Measurements from ENCODE around the gene PNMA8C.

PNMA8C gene

GRCh38 chr19:46428239-46429135, at the start of gene PNMA8C:
Gene PNMA8C, minus strand, starts transcription at chr19:46428936. Its CDS starts 577 bp downstream, at chr19:46428359.
- TF ChIP-seq, protein P1, sequence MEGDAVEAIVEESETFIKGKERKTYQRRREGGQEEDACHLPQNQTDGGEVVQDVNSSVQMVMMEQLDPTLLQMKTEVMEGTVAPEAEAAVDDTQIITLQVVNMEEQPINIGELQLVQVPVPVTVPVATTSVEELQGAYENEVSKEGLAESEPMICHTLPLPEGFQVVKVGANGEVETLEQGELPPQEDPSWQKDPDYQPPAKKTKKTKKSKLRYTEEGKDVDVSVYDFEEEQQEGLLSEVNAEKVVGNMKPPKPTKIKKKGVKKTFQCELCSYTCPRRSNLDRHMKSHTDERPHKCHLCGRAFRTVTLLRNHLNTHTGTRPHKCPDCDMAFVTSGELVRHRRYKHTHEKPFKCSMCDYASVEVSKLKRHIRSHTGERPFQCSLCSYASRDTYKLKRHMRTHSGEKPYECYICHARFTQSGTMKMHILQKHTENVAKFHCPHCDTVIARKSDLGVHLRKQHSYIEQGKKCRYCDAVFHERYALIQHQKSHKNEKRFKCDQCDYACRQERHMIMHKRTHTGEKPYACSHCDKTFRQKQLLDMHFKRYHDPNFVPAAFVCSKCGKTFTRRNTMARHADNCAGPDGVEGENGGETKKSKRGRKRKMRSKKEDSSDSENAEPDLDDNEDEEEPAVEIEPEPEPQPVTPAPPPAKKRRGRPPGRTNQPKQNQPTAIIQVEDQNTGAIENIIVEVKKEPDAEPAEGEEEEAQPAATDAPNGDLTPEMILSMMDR (IDR thresholded peaks at IDR 0.05; ENCODE audit: low read depth, low read length, missing control alignments): no peak
- DNase-seq (ENCODE audit: low read depth): no peak
- H3K4me3 ChIP-seq (ENCODE audit: low read depth, low read length): peak within 1 kb of the TSS; percentile 2
- in situ Hi-C loops (cut with HindIII; ENCODE audit: low sequenced_read_pairs): no loop called here

GRCh38 chr19:46475986-46476385, 47.2 kb upstream of the PNMA8C start:
- DNase-seq (ENCODE audit: low read depth): no peak
- in situ Hi-C loops (cut with HindIII; ENCODE audit: low sequenced_read_pairs): no loop called here
- TF ChIP-seq, protein P1 (IDR thresholded peaks at IDR 0.05; ENCODE audit: low read depth, low read length, missing control alignments): no peak
- no peak overlapping the region for H3K4me3 ChIP-seq (ENCODE audit: low read depth, low read length)

- in situ Hi-C loops (cut with HindIII; ENCODE audit: low sequenced_read_pairs): no loop called here
- no peak for DNase-seq (ENCODE audit: low read depth)
- no peak overlapping the region for H3K4me3 ChIP-seq (ENCODE audit: low read depth, low read length)
- TF ChIP-seq, protein P1 (IDR thresholded peaks at IDR 0.05; ENCODE audit: low read depth, low read length, missing control alignments): no peak
Measured at GRCh38 chr19:46474211-46474610, 45.5 kb upstream of the PNMA8C start.

GRCh38 chr19:46472592-46472991, 43.9 kb upstream of the PNMA8C start:
- H3K4me3 ChIP-seq (ENCODE audit: low read depth, low read length): no peak overlapping the region
- in situ Hi-C loops (cut with HindIII; ENCODE audit: low sequenced_read_pairs): no loop called here
- TF ChIP-seq, protein P1 (IDR thresholded peaks at IDR 0.05; ENCODE audit: low read depth, low read length, missing control alignments): no peak

DNA sequence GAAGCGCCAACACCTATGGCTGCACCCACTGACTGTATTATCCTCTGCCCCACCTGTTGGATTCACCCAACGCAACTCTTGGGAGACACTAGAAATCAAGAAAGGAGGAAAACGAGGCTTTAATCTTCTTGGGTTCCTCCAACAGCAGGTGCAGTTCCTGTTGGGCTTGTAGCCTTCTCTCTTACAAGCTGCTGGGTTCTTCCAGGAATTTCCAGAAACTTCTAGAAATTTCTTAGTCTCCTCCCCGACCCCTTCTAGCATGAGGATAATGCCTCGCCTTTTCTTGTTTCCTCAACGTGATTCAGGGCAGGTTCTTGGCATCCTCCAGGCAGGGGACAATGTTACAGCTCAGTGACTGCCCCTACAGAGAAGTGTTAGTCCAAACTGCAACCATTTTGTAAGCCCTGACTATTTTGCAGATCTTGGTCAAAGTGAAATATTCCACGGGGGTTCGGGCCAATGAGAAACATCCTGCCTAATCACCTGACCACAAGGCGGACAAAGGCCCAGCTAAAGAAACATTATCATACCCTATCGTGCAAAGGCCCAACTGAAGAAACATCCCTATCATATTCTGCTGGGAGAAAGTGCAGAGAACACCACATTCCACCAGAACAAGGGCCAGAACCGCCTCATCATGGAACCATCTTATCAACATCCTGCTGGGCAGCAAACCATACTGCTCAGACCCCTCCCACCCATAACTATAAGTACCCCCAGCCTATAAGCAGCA, 43.2 kb upstream of the PNMA8C start:
- H3K4me3 ChIP-seq (ENCODE audit: low read depth, low read length): peak overlapping the region; percentile 43
- TF ChIP-seq, protein P1 (IDR thresholded peaks at IDR 0.05; ENCODE audit: low read depth, low read length, missing control alignments): no peak
- in situ Hi-C loops (cut with HindIII; ENCODE audit: low sequenced_read_pairs): no loop called here
- DNase-seq (ENCODE audit: low read depth): no peak

More at GRCh38 chr19:46472592-46472991, 43.9 kb upstream of the PNMA8C start:
- DNase-seq (ENCODE audit: low read depth): no peak

DNA sequence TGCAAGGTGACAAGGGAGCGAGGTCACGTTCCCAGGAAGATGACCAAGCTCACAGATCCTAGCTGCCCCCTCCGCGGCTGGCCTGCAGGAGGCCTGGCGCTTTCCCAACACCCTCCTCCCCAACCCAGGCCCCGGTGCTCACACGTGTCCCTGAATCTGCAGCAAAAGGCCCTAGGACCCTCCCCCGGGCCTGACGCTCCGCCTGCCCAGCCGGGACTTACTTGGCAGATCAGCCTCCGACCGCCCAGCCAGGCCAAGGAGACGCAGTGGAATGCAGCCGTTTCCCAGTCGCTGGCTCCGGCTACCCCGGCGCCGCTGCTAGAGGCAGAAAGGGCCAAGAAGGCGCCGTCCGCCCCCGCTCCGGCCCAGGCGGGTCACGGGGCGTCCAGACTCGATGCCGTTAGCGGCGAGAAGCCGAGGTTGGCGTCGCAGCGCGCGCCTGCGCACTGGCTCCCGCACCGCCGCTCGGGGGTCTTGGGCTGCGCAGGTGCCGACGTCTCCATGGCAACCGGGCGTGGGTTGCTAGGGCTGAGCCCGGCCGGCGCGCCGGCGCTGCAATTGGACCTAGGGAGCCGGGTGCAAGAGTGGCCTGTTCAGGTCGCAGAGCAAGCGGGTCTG, 42.5 kb upstream of the PNMA8C start, which contains the start of gene PNMA8A:
PNMA8A (minus strand) TSS at position 448 of the 618 bp plus-strand sequence. CDS start 528 bp downstream, outside the sequence.
- in situ Hi-C loops (cut with HindIII; ENCODE audit: low sequenced_read_pairs): no loop called here
- DNase-seq (ENCODE audit: low read depth): no peak
- H3K4me3 ChIP-seq (ENCODE audit: low read depth, low read length): peak within 1 kb of the TSS; percentile 43
- TF ChIP-seq, protein P1 (IDR thresholded peaks at IDR 0.05; ENCODE audit: low read depth, low read length, missing control alignments): no peak

Measured in astrocyte of the cerebellum (primary cell).